Activated CD8-positive, alpha-beta memory T cell treated with anti-CD3 and anti-CD28 coated beads, Interleukin-2, amount 50 U/mL, for 4 hours (primary cell): Measurements from ENCODE around the gene SURF2.
"Not testable (repeated sequence)": the region's sequence is repeated elsewhere in the genome, so short reads cannot be mapped to it uniquely, and the experiment has no call there.

Experiments
- DNase-seq: peaks from one replicate; pipeline ENCODE4 v3.0.0-alpha.2; 2020

Gene SURF2

GRCh38 chr9:133379153-133380086 is 23.1 kb downstream of the SURF2 start:
- DNase-seq = no peak

GRCh38 chr9:133380734-133381133 is 24.4 kb downstream of the SURF2 start:
- DNase-seq = no peak

- DNase-seq = no peak
Measured at GRCh38 chr9:133382507-133383141, 26.3 kb downstream of the SURF2 start.

GRCh38 chr9:133383438-133383837 is 27.1 kb downstream of the SURF2 start:
- no peak for DNase-seq

- DNase-seq = no peak
Measured at GRCh38 chr9:133384736-133385321, 28.5 kb downstream of the SURF2 start.

GRCh38 chr9:133385452-133385851 is 29.1 kb downstream of the SURF2 start:
- no peak for DNase-seq

GRCh38 chr9:133386338-133386737 is 30.0 kb downstream of the SURF2 start:
- DNase-seq = no peak

- DNase-seq = no peak
Measured at GRCh38 chr9:133387680-133388079, 31.3 kb downstream of the SURF2 start.

GRCh38 chr9:133389025-133389557 is 32.7 kb downstream of the SURF2 start:
- DNase-seq = no peak

- DNase-seq = no peak
Measured at GRCh38 chr9:133389562-133389961, 33.2 kb downstream of the SURF2 start.

- DNase-seq = no peak
Measured at GRCh38 chr9:133390713-133391112, 34.4 kb downstream of the SURF2 start.

- DNase-seq = not testable (repeated sequence)
Measured at GRCh38 chr9:133391449-133391848, 35.1 kb downstream of the SURF2 start.

GRCh38 chr9:133392308-133392707 is 36.0 kb downstream of the SURF2 start:
- not testable (repeated sequence) for DNase-seq

- DNase-seq = no peak
Measured at GRCh38 chr9:133393399-133393798, 37.0 kb downstream of the SURF2 start.

GRCh38 chr9:133394687-133395271 is 38.4 kb downstream of the SURF2 start:
- no peak for DNase-seq

- no peak for DNase-seq
Measured at GRCh38 chr9:133396952-133397351, 40.6 kb downstream of the SURF2 start.

- DNase-seq = no peak
Measured at GRCh38 chr9:133397370-133397769, 41.0 kb downstream of the SURF2 start.

GRCh38 chr9:133397895-133398294 is 41.5 kb downstream of the SURF2 start:
- no peak for DNase-seq

GRCh38 chr9:133400292-133400691 is 43.9 kb downstream of the SURF2 start:
- DNase-seq = no peak

GRCh38 chr9:133401588-133401987 is 45.2 kb downstream of the SURF2 start:
- no peak for DNase-seq

- DNase-seq = no peak
Measured at GRCh38 chr9:133402689-133403088, 46.3 kb downstream of the SURF2 start.

- DNase-seq = peak; percentile 68
Measured at GRCh38 chr9:133403766-133404453, 47.6 kb downstream of the SURF2 start.
